Mammary epithelial cell (primary cell): ENCODE results near the gene PAK6.

ENCODE experiments used
- EZH2 ChIP-seq: IDR thresholded peaks from 2 replicates; pipeline ENCODE4 v1.6.1; 2012; ENCODE audit warnings: low read length, inconsistent platforms, borderline replicate concordance
- TF ChIP-seq, protein P1 (sequence below), 2 donors: IDR thresholded peaks in 1 of 2; conservative IDR thresholded peaks in 1 of 2; 2 replicates each; pipeline ENCODE4 v1.5.1; 2011 to 2012; ENCODE audit warnings: inconsistent platforms in 2 of 2, low read length in 2 of 2, mild to moderate bottlenecking in 2 of 2, control low read depth in 1 of 2, low read depth in 1 of 2; ENCODE audit not compliant: insufficient read depth in 1 of 2; ENCODE audit errors: extremely low read depth in 1 of 2

DNA sequence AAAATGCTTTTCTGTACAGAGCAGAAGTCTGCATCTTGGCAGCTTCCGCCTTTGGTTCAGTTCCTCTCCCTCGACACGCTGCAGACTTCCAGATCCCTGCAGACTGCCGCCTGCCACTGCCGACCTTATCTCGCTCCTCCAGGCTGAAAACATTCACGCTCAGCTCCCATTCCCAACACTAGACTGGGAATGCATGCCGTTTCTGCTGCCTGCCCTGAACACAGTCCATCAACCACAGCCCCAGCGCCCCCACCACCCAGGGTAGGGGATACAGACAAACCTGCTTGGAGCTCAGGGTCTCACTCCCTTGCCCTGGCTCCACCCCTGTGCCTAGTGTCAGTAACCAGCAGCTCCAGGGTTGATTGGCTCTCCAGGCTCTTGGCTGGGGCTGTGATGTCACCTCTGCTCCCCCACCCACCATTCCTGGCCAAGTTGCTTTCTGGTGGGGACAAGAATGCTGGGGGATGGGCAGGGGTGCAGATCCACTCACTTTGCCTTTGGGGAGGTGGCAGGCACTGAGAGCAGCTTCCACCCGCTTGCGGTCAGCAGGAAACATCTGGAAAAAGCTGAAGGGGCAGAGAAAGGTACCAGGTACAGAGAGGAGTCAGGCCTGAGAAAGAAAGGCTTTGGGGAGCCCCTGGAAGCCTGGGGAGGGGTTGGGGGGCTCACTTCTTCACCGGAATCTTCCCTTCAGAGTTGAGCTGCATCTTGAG lies 62.8 kb downstream of the PAK6 start:
- TF ChIP-seq, protein P1, sequence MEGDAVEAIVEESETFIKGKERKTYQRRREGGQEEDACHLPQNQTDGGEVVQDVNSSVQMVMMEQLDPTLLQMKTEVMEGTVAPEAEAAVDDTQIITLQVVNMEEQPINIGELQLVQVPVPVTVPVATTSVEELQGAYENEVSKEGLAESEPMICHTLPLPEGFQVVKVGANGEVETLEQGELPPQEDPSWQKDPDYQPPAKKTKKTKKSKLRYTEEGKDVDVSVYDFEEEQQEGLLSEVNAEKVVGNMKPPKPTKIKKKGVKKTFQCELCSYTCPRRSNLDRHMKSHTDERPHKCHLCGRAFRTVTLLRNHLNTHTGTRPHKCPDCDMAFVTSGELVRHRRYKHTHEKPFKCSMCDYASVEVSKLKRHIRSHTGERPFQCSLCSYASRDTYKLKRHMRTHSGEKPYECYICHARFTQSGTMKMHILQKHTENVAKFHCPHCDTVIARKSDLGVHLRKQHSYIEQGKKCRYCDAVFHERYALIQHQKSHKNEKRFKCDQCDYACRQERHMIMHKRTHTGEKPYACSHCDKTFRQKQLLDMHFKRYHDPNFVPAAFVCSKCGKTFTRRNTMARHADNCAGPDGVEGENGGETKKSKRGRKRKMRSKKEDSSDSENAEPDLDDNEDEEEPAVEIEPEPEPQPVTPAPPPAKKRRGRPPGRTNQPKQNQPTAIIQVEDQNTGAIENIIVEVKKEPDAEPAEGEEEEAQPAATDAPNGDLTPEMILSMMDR (conservative IDR thresholded peaks at IDR 0.05 in 1 of 2, IDR thresholded peaks at IDR 0.05 in 1 of 2; ENCODE audit: extremely low read depth in 1 of 2, insufficient read depth in 1 of 2, low read depth in 1 of 2, low read length in 2 of 2): no peak
- TF ChIP-seq EZH2: no peak
